Fibroblast of lung (primary cell): ENCODE results near the gene RRAD. TPM values are rescaled to one million over a fixed set of nuclear protein-coding genes. Genes with fewer than 3 reads are reported as not detected.
"Not testable (repeated sequence)": the region's sequence is repeated elsewhere in the genome, so short reads cannot be mapped to it uniquely, and the experiment has no call there.

Experiments used
- DNase-seq, 2 donors: peaks; one replicate each; pipeline versions ENCODE4 v3.0.0 to v3.0.0-alpha.2; 2010; ENCODE audit warnings: low read depth in 2 of 2
- H2AFZ ChIP-seq: 2 replicates; pipeline ENCODE4 v1.5.1; 2012; ENCODE audit warnings: low read length, control low read depth, inconsistent platforms
- H3K27ac ChIP-seq: 2 replicates; pipeline ENCODE4 v1.5.1; 2011; ENCODE audit warnings: low read length, control low read depth; ENCODE audit not compliant: insufficient read depth
- H3K27me3 ChIP-seq: 2 replicates; pipeline ENCODE4 v1.5.1; 2011; ENCODE audit warnings: mild to moderate bottlenecking, low read length; ENCODE audit not compliant: control insufficient read depth, insufficient read depth
- H3K36me3 ChIP-seq: 2 replicates; pipeline ENCODE4 v1.5.1; 2011; ENCODE audit warnings: low read length; ENCODE audit not compliant: control insufficient read depth, insufficient read depth
- H3K4me1 ChIP-seq: 2 replicates; pipeline ENCODE4 v1.5.1; 2011; ENCODE audit warnings: low read length; ENCODE audit not compliant: control insufficient read depth, insufficient read depth; ENCODE audit errors: extremely low read depth
- H3K4me2 ChIP-seq: 2 replicates; pipeline ENCODE4 v1.5.1; 2011; ENCODE audit warnings: low read length, control low read depth; ENCODE audit not compliant: insufficient read depth; ENCODE audit errors: extremely low read depth
- H3K4me3 ChIP-seq, 4 experiments: fragments of 200-600 bp in 1 of 4; sonication (generic) in 1 of 4; replicated peaks in 1 of 4; 2 replicates each; pipeline ENCODE4 v1.5.1; 2011 to 2016; ENCODE audit warnings: low read length in 4 of 4, low read depth in 3 of 4, mild to moderate bottlenecking in 3 of 4, control low read depth in 2 of 4, inconsistent platforms in 1 of 4, mixed read lengths in 1 of 4; ENCODE audit not compliant: insufficient read depth in 1 of 4; ENCODE audit errors: control extremely low read depth in 1 of 4
- H3K79me2 ChIP-seq: 2 replicates; pipeline ENCODE4 v1.5.1; 2012; ENCODE audit warnings: mild to moderate bottlenecking, low read length, inconsistent platforms; ENCODE audit not compliant: control insufficient read depth, insufficient read depth
- H3K9ac ChIP-seq: 2 replicates; pipeline ENCODE4 v1.5.1; 2011; ENCODE audit warnings: mild to moderate bottlenecking, low read length, control low read depth; ENCODE audit not compliant: insufficient read depth
- H3K9me3 ChIP-seq: 2 replicates; pipeline ENCODE4 v1.5.1; 2012; ENCODE audit warnings: low read depth, low read length; ENCODE audit not compliant: control insufficient read depth, insufficient read depth
- H4K20me1 ChIP-seq: 2 replicates; pipeline ENCODE4 v1.5.1; 2011; ENCODE audit warnings: low read length; ENCODE audit not compliant: control insufficient read depth, insufficient read depth; ENCODE audit errors: extremely low read depth
- EZH2 ChIP-seq: IDR thresholded peaks from 2 replicates; pipeline ENCODE4 v1.5.1; 2012; ENCODE audit warnings: low read length, control low read depth, mild to moderate bottlenecking; ENCODE audit errors: missing control alignments
- polyA plus RNA-seq, 2 donors: library from polyadenylated mRNA; depleted of rRNA in 1 of 2; stranded (reverse) in 1 of 2; unstranded in 1 of 2; fragments of >200 nt; gene quantifications; 2 replicates each; pipeline ENCODE4 v1.2.1, GENCODE V29; 2011 to 2012; ENCODE audit warnings: missing spikeins in 1 of 2
- total RNA-seq: library from RNA; depleted of rRNA; stranded (reverse); fragments of >200 nt; gene quantifications from 2 replicates; pipeline ENCODE4 v1.2.1, GENCODE V29; 2014
- TF ChIP-seq, protein P1 (sequence below), 2 donors: IDR thresholded peaks in 1 of 2; conservative IDR thresholded peaks in 1 of 2; 1 replicate in 1 of 2; 2 replicates in 1 of 2; pipeline ENCODE4 v1.5.1; 2011 to 2012; ENCODE audit warnings: low read length in 2 of 2, control low read depth in 1 of 2, inconsistent platforms in 1 of 2, low read depth in 1 of 2, mild to moderate bottlenecking in 1 of 2

The RRAD gene
- total and polyA plus RNA-seq, 2 donors (not counting 1 experiment from before 2014, with no cell fraction given), result 11.6 to 83.7 TPM

- no peaks in the 10 kb centered on the region for H4K20me1 ChIP-seq
- no peak overlapping the region for H3K4me2 ChIP-seq
- H3K27me3 ChIP-seq, result peaks cover 7% of the 10 kb centered on the region
- H3K4me1 ChIP-seq, result no peaks in the 10 kb centered on the region
- TF ChIP-seq, protein P1, sequence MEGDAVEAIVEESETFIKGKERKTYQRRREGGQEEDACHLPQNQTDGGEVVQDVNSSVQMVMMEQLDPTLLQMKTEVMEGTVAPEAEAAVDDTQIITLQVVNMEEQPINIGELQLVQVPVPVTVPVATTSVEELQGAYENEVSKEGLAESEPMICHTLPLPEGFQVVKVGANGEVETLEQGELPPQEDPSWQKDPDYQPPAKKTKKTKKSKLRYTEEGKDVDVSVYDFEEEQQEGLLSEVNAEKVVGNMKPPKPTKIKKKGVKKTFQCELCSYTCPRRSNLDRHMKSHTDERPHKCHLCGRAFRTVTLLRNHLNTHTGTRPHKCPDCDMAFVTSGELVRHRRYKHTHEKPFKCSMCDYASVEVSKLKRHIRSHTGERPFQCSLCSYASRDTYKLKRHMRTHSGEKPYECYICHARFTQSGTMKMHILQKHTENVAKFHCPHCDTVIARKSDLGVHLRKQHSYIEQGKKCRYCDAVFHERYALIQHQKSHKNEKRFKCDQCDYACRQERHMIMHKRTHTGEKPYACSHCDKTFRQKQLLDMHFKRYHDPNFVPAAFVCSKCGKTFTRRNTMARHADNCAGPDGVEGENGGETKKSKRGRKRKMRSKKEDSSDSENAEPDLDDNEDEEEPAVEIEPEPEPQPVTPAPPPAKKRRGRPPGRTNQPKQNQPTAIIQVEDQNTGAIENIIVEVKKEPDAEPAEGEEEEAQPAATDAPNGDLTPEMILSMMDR (conservative IDR thresholded peaks at IDR 0.05 in 1 of 2, IDR thresholded peaks at IDR 0.05 in 1 of 2; ENCODE audit: low read depth in 1 of 2, low read length in 2 of 2), result no peak
- no peak for TF ChIP-seq EZH2
- H3K4me3 ChIP-seq, result no peak overlapping the region
- no peak overlapping the region for H3K9ac ChIP-seq
- H3K27ac ChIP-seq, result no peak overlapping the region
- no peaks in the 10 kb centered on the region for H3K9me3 ChIP-seq
- H3K79me2 ChIP-seq, result no peaks in the 10 kb centered on the region
- H2AFZ ChIP-seq, result no peak overlapping the region
- no peak for DNase-seq
- H3K36me3 ChIP-seq, result no peaks in the 10 kb centered on the region
These were observed 33.7 kb upstream of the RRAD start for GRCh38 chr16:66958857-66959703.

DNA sequence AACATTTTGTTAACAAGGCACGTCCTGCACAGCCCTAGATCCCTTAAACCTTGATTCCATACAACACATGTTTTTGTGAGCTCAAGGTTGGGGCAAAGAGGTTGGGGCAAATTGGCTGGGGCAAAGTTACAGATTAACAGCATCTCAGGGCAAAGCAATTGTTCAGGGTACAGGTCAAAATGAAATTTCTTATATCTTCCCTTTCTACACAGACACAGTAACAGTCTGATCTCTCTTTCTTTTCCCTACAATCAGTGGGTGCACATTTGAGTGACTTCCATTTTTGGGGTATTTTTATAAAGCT lies 30.8 kb upstream of the RRAD start:
- not testable (repeated sequence) for H3K27me3 ChIP-seq, H3K36me3 ChIP-seq, H4K20me1 ChIP-seq, DNase-seq, H3K4me2 ChIP-seq, H3K4me1 ChIP-seq, H3K4me3 ChIP-seq, H3K27ac ChIP-seq, H2AFZ ChIP-seq, H3K79me2 ChIP-seq, H3K9ac ChIP-seq, H3K9me3 ChIP-seq

DNA sequence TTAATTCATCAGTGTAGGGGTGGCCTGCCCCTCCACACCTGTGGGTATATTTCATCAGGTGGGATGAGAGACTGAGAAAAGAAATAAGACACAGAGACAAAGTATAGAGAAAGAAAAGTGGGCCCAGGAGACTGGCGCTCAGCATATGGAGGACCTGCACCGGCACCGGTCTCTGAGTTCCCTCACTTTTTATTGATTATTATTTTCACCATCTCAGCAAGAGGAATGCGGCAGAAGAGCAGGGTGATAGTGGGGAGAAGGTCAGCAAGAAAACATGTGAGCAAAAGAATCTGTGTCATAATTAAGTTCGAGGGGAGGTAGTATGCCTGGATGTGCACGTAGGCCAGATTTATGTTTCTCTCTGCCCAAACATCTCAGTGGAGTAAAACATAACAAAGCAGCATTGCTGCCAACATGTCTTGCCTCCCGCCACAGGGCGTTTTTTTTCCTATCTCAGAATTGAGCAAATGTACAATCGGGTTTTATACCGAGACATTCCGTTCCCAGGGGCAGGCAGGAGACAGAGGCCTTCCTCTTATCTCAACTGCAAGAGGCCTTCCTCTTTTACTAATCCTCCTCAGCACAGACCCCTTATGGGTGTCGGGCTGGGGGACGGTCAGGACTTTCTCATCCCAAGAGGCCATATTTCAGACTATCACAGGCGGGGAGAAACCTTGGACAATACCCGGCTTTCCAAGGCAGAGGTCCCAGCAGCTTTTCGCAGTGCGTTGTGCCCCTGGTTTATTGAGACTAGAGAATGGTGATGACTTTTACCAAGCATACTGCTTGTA lies 30.2 kb upstream of the RRAD start:
- H2AFZ ChIP-seq, DNase-seq, H3K79me2 ChIP-seq, H4K20me1 ChIP-seq, H3K4me2 ChIP-seq, H3K4me1 ChIP-seq, H3K36me3 ChIP-seq, H3K9ac ChIP-seq, H3K27ac ChIP-seq, H3K9me3 ChIP-seq, H3K27me3 ChIP-seq, H3K4me3 ChIP-seq: not testable (repeated sequence)
